SU-DHL-6 (cell line): ENCODE measurements around the gene RAB1B.

Source experiments
- H2AFZ ChIP-seq: fragments of 200-600 bp; sonication (generic); 2 replicates; pipeline ENCODE4 v1.6.1; 2014; ENCODE audit warnings: low read depth, mild to moderate bottlenecking, moderate library complexity, mixed read lengths, antibody characterized with exemption, low read length; ENCODE audit not compliant: severe bottlenecking
- H3F3A ChIP-seq: fragments of 200-600 bp; shearing (Covaris generic); 2 replicates; pipeline ENCODE4 v1.6.0; 2016; ENCODE audit warnings: antibody characterized with exemption, mild to moderate bottlenecking; ENCODE audit not compliant: insufficient read depth
- H3K27ac ChIP-seq: fragments of 200-600 bp; sonication (generic); 2 replicates; pipeline ENCODE4 v1.5.1; 2016; ENCODE audit warnings: low read depth, mild to moderate bottlenecking, low read length, moderate library complexity, mixed read lengths
- H3K27me3 ChIP-seq: fragments of 200-600 bp; sonication (generic), shearing (Covaris generic); 2 replicates; pipeline ENCODE4 v1.6.0; 2014; ENCODE audit warnings: mild to moderate bottlenecking, low read length
- H3K36me3 ChIP-seq: fragments of 200-600 bp; sonication (generic); 2 replicates; pipeline ENCODE4 v1.6.1; 2014; ENCODE audit warnings: mild to moderate bottlenecking, low read length, mixed read lengths
- H3K4me2 ChIP-seq: fragments of 300-600, 200-600 bp; shearing (Covaris generic), sonication (generic); 2 replicates; pipeline ENCODE4 v1.6.0; 2014; ENCODE audit warnings: low read length, low read depth, mild to moderate bottlenecking; ENCODE audit not compliant: poor library complexity, severe bottlenecking
- H3K4me3 ChIP-seq: fragments of 200-600 bp; sonication (generic); 2 replicates; pipeline ENCODE4 v1.5.1; 2014; ENCODE audit warnings: antibody characterized with exemption, low read length, mild to moderate bottlenecking, mixed read lengths; ENCODE audit not compliant: insufficient read depth, poor library complexity, severe bottlenecking
- H3K79me2 ChIP-seq: fragments of 200-600 bp; sonication (generic); 2 replicates; pipeline ENCODE4 v1.6.1; 2014; ENCODE audit warnings: mild to moderate bottlenecking, low read length, moderate library complexity; ENCODE audit not compliant: insufficient read depth
- H3K9ac ChIP-seq: fragments of 200-600 bp; sonication (generic); 2 replicates; pipeline ENCODE4 v1.7.0; 2014; ENCODE audit warnings: mild to moderate bottlenecking, low read length
- H3K9me2 ChIP-seq: fragments of 200-600 bp; sonication (generic); replicated peaks from 2 replicates; pipeline ENCODE4 v1.6.1; 2014; ENCODE audit warnings: low read length; ENCODE audit not compliant: insufficient read depth
- H3K9me3 ChIP-seq: fragments of 200-600 bp; sonication (generic); 2 replicates; pipeline ENCODE4 v1.6.1; 2014; ENCODE audit warnings: low read length, mixed read lengths; ENCODE audit not compliant: insufficient read depth
- H4K20me1 ChIP-seq: fragments of 200-600 bp; sonication (generic); 2 replicates; pipeline ENCODE4 v1.6.1; 2014; ENCODE audit warnings: low read depth, mild to moderate bottlenecking, antibody characterized with exemption, low read length, moderate library complexity, mixed read lengths
- EZH2phosphoT487 ChIP-seq: fragments of 200-600 bp; sonication (generic), shearing (Covaris generic); conservative IDR thresholded peaks from 2 replicates; pipeline ENCODE4 v1.6.1; 2018; ENCODE audit warnings: mild to moderate bottlenecking, antibody characterized with exemption, low read length, moderate library complexity, mixed read lengths
- TF ChIP-seq, protein P1 (sequence below): fragments of 200-600 bp; sonication (generic); IDR thresholded peaks from one replicate; pipeline ENCODE4 v1.5.1; 2017; ENCODE audit warnings: antibody characterized with exemption, mild to moderate bottlenecking, low read length, moderate library complexity; ENCODE audit not compliant: insufficient read depth, poor library complexity, severe bottlenecking

The RAB1B gene

GRCh38 chr11:66315498-66315885, 47.1 kb downstream of the RAB1B start:
- Histone ChIP-seq H2AFZ (no peak overlapping the region), H3K79me2 (no peaks in the 10 kb centered on the region), H3K9me2 (no peaks in the 10 kb centered on the region), H3F3A (no peaks in the 10 kb centered on the region), H3K9me3 (no peaks in the 10 kb centered on the region), H3K27ac (no peak overlapping the region), H3K4me2 (no peak overlapping the region), H3K27me3 (no peaks in the 10 kb centered on the region), H3K9ac (no peak overlapping the region), H3K4me3 (no peak overlapping the region), H3K36me3 (no peaks in the 10 kb centered on the region), H4K20me1 (no peaks in the 10 kb centered on the region)
- TF ChIP-seq, protein P1, sequence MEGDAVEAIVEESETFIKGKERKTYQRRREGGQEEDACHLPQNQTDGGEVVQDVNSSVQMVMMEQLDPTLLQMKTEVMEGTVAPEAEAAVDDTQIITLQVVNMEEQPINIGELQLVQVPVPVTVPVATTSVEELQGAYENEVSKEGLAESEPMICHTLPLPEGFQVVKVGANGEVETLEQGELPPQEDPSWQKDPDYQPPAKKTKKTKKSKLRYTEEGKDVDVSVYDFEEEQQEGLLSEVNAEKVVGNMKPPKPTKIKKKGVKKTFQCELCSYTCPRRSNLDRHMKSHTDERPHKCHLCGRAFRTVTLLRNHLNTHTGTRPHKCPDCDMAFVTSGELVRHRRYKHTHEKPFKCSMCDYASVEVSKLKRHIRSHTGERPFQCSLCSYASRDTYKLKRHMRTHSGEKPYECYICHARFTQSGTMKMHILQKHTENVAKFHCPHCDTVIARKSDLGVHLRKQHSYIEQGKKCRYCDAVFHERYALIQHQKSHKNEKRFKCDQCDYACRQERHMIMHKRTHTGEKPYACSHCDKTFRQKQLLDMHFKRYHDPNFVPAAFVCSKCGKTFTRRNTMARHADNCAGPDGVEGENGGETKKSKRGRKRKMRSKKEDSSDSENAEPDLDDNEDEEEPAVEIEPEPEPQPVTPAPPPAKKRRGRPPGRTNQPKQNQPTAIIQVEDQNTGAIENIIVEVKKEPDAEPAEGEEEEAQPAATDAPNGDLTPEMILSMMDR: no peak
- no peak for TF ChIP-seq EZH2phosphoT487

- Histone ChIP-seq H3K27ac (no peak overlapping the region), H3K9ac (no peak overlapping the region), H3K4me2 (no peak overlapping the region)
Measured at GRCh38 chr11:66315921-66316811, 47.7 kb downstream of the RAB1B start.

DNA sequence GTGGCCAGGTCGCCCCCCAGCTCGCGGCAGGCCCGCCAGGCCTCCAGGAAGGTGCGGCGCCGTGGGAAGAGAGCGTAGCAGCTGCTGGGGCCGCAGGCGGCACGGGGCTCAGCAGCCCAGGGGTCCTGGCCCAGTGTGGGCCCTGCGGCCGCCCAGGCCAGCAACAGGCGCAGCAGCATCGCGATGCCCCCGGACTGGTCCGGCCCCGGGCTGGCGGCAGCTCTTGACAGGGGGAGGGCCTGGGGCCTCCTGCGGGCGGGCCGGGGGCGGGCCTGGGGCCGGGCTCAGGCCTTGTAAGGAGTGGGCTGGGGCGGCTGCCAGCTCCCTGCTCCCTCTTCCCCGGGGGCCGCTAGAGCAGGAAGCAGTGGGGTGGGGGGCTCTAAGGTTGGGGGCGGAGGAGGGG, 48.4 kb downstream of the RAB1B start, which contains the start of gene CD248:
Gene CD248, minus strand, starts transcription at position 196 of the 403 bp plus-strand sequence. Its CDS starts 17 bp downstream, at position 179.
- no peaks in the 10 kb centered on the region for H3K9me2 ChIP-seq
- H3K9me3 ChIP-seq: no peaks in the 10 kb centered on the region
- H2AFZ ChIP-seq: no peak within 1 kb of the TSS
- H3K36me3 ChIP-seq: no peaks in the 10 kb centered on the region
- H3K9ac ChIP-seq: no peak within 1 kb of the TSS
- no peak within 1 kb of the TSS for H3K4me3 ChIP-seq
- H3K27me3 ChIP-seq: no peaks in the 10 kb centered on the region
- H3K27ac ChIP-seq: no peak within 1 kb of the TSS
- no peak within 1 kb of the TSS for H3K4me2 ChIP-seq
- no peaks in the 10 kb centered on the region for H3F3A ChIP-seq
- H4K20me1 ChIP-seq: no peaks in the 10 kb centered on the region
- no peaks in the 10 kb centered on the region for H3K79me2 ChIP-seq
- TF ChIP-seq, protein P1: no peak
- TF ChIP-seq EZH2phosphoT487: no peak

More at GRCh38 chr11:66315921-66316811, 47.7 kb downstream of the RAB1B start:
- Histone ChIP-seq H3K79me2 (no peaks in the 10 kb centered on the region), H3K4me3 (no peak overlapping the region), H2AFZ (no peak overlapping the region), H3K36me3 (no peaks in the 10 kb centered on the region), H3F3A (no peaks in the 10 kb centered on the region), H3K27me3 (no peaks in the 10 kb centered on the region), H3K9me2 (no peaks in the 10 kb centered on the region), H4K20me1 (no peaks in the 10 kb centered on the region), H3K9me3 (no peaks in the 10 kb centered on the region)
- TF ChIP-seq, protein P1: no peak
